ENCODE measurements around the gene ALDH6A1. TPM values are rescaled to one million over a fixed set of nuclear protein-coding genes. Genes with fewer than 3 reads are reported as not detected.

Gene ALDH6A1
- total and polyA plus RNA-seq, 2 of the 13 experiments (the other 11 are each of a cell fraction or from before 2014, with no cell fraction given): 26.9 to 49.9 TPM

- TF ChIP-seq, protein P1, sequence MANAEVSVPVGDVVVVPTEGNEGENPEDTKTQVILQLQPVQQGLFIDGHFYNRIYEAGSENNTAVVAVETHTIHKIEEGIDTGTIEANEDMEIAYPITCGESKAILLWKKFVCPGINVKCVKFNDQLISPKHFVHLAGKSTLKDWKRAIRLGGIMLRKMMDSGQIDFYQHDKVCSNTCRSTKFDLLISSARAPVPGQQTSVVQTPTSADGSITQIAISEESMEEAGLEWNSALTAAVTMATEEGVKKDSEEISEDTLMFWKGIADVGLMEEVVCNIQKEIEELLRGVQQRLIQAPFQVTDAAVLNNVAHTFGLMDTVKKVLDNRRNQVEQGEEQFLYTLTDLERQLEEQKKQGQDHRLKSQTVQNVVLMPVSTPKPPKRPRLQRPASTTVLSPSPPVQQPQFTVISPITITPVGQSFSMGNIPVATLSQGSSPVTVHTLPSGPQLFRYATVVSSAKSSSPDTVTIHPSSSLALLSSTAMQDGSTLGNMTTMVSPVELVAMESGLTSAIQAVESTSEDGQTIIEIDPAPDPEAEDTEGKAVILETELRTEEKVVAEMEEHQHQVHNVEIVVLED (CRISPR knock-in tag; IDR thresholded peaks at IDR 0.05; ENCODE audit: borderline replicate concordance): peak; percentile 18; the same call in 1 of the 2 replicates
- no peak for TF ChIP-seq GMEB2 (CRISPR knock-in tag; IDR thresholded peaks at IDR 0.05; ENCODE audit: low read depth)
- no peak for TF ChIP-seq ZHX1 (CRISPR knock-in tag; IDR thresholded peaks at IDR 0.05; ENCODE audit: low read depth)
- TF ChIP-seq NR0B2 (CRISPR knock-in tag; IDR thresholded peaks at IDR 0.05): no peak
- no peak for TF ChIP-seq FOXK2 (IDR thresholded peaks at IDR 0.05)
- TF ChIP-seq HHEX (CRISPR knock-in tag; IDR thresholded peaks at IDR 0.05): no peak
- TF ChIP-seq ZNF160 (CRISPR knock-in tag; IDR thresholded peaks at IDR 0.05): no peak
- TF ChIP-seq RERE (CRISPR knock-in tag; IDR thresholded peaks at IDR 0.05; ENCODE audit: low read depth): no peak
- no peak for TF ChIP-seq ZFP82 (CRISPR knock-in tag; IDR thresholded peaks at IDR 0.05; ENCODE audit: borderline replicate concordance)
- TF ChIP-seq FOXK1 (CRISPR knock-in tag; IDR thresholded peaks at IDR 0.05; ENCODE audit: borderline replicate concordance, low read depth): no peak
- TF ChIP-seq IRF2 (CRISPR knock-in tag; IDR thresholded peaks at IDR 0.05): 0 out of 2 replicates have a peak, but pooled peaks have one; percentile 7
Measured at GRCh38 chr14:74085047-74085637, 889 bp upstream of the ALDH6A1 start (continued).

All from HepG2 (cell line).